K562 (cell line): ENCODE results near the gene ANKDD1A. TPM values are rescaled to one million over a fixed set of nuclear protein-coding genes. Genes with fewer than 3 reads are reported as not detected.

Experiments
- ATAC-seq: fragments of 200-7000 bp; cut with Tn5 transposase; 3 replicates; pipeline ENCODE4 v1.9.1; 2020; ENCODE audit warnings: moderate library complexity
- BruUV-seq: library from RNA; stranded (reverse); fragments of 400-500 nt; replicated peaks from 2 replicates; lab custom pipeline; 2021; lab: Mats Ljungman, UMichigan
- CTCF ChIA-PET: fragments of 300-600 bp; formaldehyde crosslinking; extraction: SDS; loops from one replicate; lab custom pipeline; 2021; ENCODE audit warnings: low intra/inter-chr PET ratio; lab: Yijun Ruan, JAX
- POLR2A ChIA-PET: fragments of 300-600, 350-650 bp; sonication (Branson Sonifier 250); formaldehyde crosslinking; extraction: SDS; loops from one replicate; lab custom pipeline; 2021; ENCODE audit warnings: antibody characterized with exemption, inconsistent platforms; lab: Yijun Ruan, JAX
- DNase-seq, 4 experiments: peaks; one replicate each; pipeline versions ENCODE4 v3.0.0 to v3.0.0-alpha.2; 2011 to 2018; ENCODE audit warnings: low spot score in 3 of 4, mixed read lengths in 3 of 4; ENCODE audit errors: extremely low read depth in 1 of 4
- FAIRE-seq: peaks from 2 replicates; lab custom pipeline; 2011; peaks lifted over from hg19 to GRCh38; lab: Jason Lieb, UNC
- H2AFZ ChIP-seq: 2 replicates; pipeline ENCODE4 v1.6.0; 2011; ENCODE audit warnings: low read depth, low read length, control low read depth, inconsistent platforms
- H3K27ac ChIP-seq: fragments of 200-600 bp; 3 replicates; pipeline ENCODE4 v1.8.0; 2011; ENCODE audit warnings: low read depth, mild to moderate bottlenecking, control low read depth, inconsistent platforms, low read length, moderate library complexity, mixed read lengths; ENCODE audit errors: extremely low read depth
- H3K27me3 ChIP-seq, 2 experiments: fragments of 300-600 bp in 1 of 2; 2 replicates in 1 of 2; 3 replicates in 1 of 2; pipeline versions ENCODE4 v1.6.0 to v1.8.0; 2011; ENCODE audit warnings: inconsistent platforms in 2 of 2, low read length in 2 of 2, mild to moderate bottlenecking in 1 of 2, mixed read lengths in 1 of 2, moderate library complexity in 1 of 2; ENCODE audit not compliant: control insufficient read depth in 2 of 2, insufficient read depth in 2 of 2
- H3K36me3 ChIP-seq: fragments of 300-600 bp; 3 replicates; pipeline ENCODE4 v1.8.0; 2011; ENCODE audit warnings: mild to moderate bottlenecking, low read length, inconsistent platforms; ENCODE audit not compliant: control insufficient read depth, insufficient read depth
- H3K4me1 ChIP-seq, 2 experiments: fragments of 200-600 bp in 1 of 2; replicated peaks in 1 of 2; 2 replicates in 1 of 2; 3 replicates in 1 of 2; pipeline versions ENCODE4 v1.5.1 to v1.8.0; 2011; ENCODE audit warnings: inconsistent platforms in 2 of 2, low read length in 2 of 2, mild to moderate bottlenecking in 1 of 2, mixed read lengths in 1 of 2, moderate library complexity in 1 of 2; ENCODE audit not compliant: control insufficient read depth in 2 of 2, insufficient read depth in 2 of 2
- H3K4me2 ChIP-seq: 2 replicates; pipeline ENCODE4 v1.6.1; 2011; ENCODE audit warnings: low read length, control low read depth, inconsistent platforms, mixed read lengths; ENCODE audit not compliant: insufficient read depth
- H3K4me3 ChIP-seq: fragments of 200-600 bp; sonication (generic), shearing (Covaris generic); 2 replicates; pipeline ENCODE4 v1.5.1; 2016; ENCODE audit warnings: control low read depth, inconsistent platforms
- H3K79me2 ChIP-seq: fragments of 200-600 bp; 3 replicates; pipeline ENCODE4 v1.8.0; 2011; ENCODE audit warnings: low read length, inconsistent platforms; ENCODE audit not compliant: control insufficient read depth, insufficient read depth
- H3K9ac ChIP-seq, 2 experiments: 2 replicates each; pipeline versions ENCODE4 v1.6.0 to v1.6.1; 2011; ENCODE audit warnings: low read depth in 2 of 2, low read length in 2 of 2, control low read depth in 1 of 2, inconsistent platforms in 1 of 2, mild to moderate bottlenecking in 1 of 2, mixed read lengths in 1 of 2; ENCODE audit not compliant: insufficient read depth in 1 of 2
- H3K9me1 ChIP-seq: one replicate; pipeline ENCODE4 v1.6.0; 2011; ENCODE audit warnings: inconsistent platforms, mild to moderate bottlenecking, low read length, moderate library complexity; ENCODE audit not compliant: control insufficient read depth, insufficient read depth
- H3K9me3 ChIP-seq: replicated peaks from 2 replicates; pipeline ENCODE4 v1.5.1; 2011; ENCODE audit warnings: low read depth, low read length, inconsistent platforms; ENCODE audit not compliant: control insufficient read depth, insufficient read depth
- H4K20me1 ChIP-seq: replicated peaks from 2 replicates; pipeline ENCODE4 v1.6.1; 2011; ENCODE audit warnings: low read length, inconsistent platforms, mixed read lengths; ENCODE audit not compliant: control insufficient read depth, insufficient read depth
- EP300 ChIP-seq: IDR thresholded peaks from 2 replicates; pipeline ENCODE4 v1.6.1; 2012; ENCODE audit warnings: low read length, improper control_type of control experiment
- IFI16 ChIP-seq: fragments of 250-450 bp; sonication (Bioruptor Pico); IDR thresholded peaks from 2 replicates; pipeline ENCODE4 v2.1.2; 2022; ENCODE audit warnings: mild to moderate bottlenecking, inconsistent platforms
- IRF9 ChIP-seq: fragments of 450-650 bp; IDR thresholded peaks from 2 replicates; pipeline ENCODE4 v1.6.1; 2016; ENCODE audit warnings: missing biosample characterization, missing genetic modification characterization
- JUND ChIP-seq, 2 experiments: IDR thresholded peaks; 2 replicates in 1 of 2; 3 replicates in 1 of 2; pipeline ENCODE4 v1.6.1; 2011; ENCODE audit warnings: borderline replicate concordance in 2 of 2, low read depth in 2 of 2, low read length in 2 of 2, improper control_type of control experiment in 1 of 2, missing biosample characterization in 1 of 2, missing genetic modification characterization in 1 of 2, missing genetic modification reagents in 1 of 2
- MYC ChIP-seq, 2 experiments: fragments of 250-450 bp in 1 of 2; sonication (Bioruptor Pico) in 1 of 2; IDR thresholded peaks; 2 replicates each; pipeline versions ENCODE4 v1.5.1 to v1.6.1; 2012 to 2021; ENCODE audit warnings: low read depth in 2 of 2, borderline replicate concordance in 1 of 2, improper control_type of control experiment in 1 of 2, low read length in 1 of 2, mild to moderate bottlenecking in 1 of 2, moderate library complexity in 1 of 2
- POLR3G ChIP-seq: IDR thresholded peaks from 2 replicates; pipeline ENCODE4 v1.6.1; 2011; ENCODE audit not compliant: insufficient read length, insufficient replicate concordance; ENCODE audit errors: extremely low read depth
- SIRT6 ChIP-seq: IDR thresholded peaks from one replicate; pipeline ENCODE4 v1.6.1; 2012; ENCODE audit warnings: low read depth, mild to moderate bottlenecking, control low read depth, inconsistent platforms, low read length, moderate library complexity
- ZBTB7A ChIP-seq: IDR thresholded peaks from 2 replicates; pipeline ENCODE4 v1.6.1; 2011; ENCODE audit warnings: low read depth, mild to moderate bottlenecking, low read length, moderate library complexity, borderline replicate concordance; ENCODE audit not compliant: control insufficient read depth
- ZNF175 ChIP-seq: fragments of 200-800 bp; sonication (Bioruptor generic); IDR thresholded peaks from 2 replicates; pipeline ENCODE4 v1.6.1; 2016; ENCODE audit warnings: low read depth, mild to moderate bottlenecking, missing genetic modification characterization, missing compliant biosample characterization
- ZNF316 ChIP-seq: fragments of 450-650 bp; IDR thresholded peaks from 2 replicates; pipeline ENCODE4 v1.6.1; 2016
- WGBS: fragments of 100-300 bp; shearing (Covaris generic); methylation state at CpG from one replicate; pipeline ENCODE4 v1.1.6; 2016; ENCODE audit warnings: low coverage, mixed read lengths; ENCODE audit not compliant: insufficient coverage; ENCODE audit errors: missing lambda C conversion rate; 5-methylcytosine and 5-hydroxymethylcytosine counted together
- in situ Hi-C: fragments of 300-500 bp; cut with MboI; formaldehyde crosslinking; loops from 4 replicates; pipeline ENCODE4 v1.15.0; 2018; ENCODE audit warnings: inconsistent platforms, mixed read lengths
- intact Hi-C: fragments of 100-400 bp; cut with micrococcal nuclease; formaldehyde crosslinking; loops from 2 replicates; pipeline ENCODE4 v1.14.2; 2022
- polyA plus RNA-seq, 8 experiments: library from polyadenylated mRNA; depleted of rRNA in 4 of 8; stranded (reverse) in 5 of 8; unstranded in 3 of 8; fragments of >200 nt; fragmentation: Nextera tagmentation in 2 of 8; fragmentation: Illumina TruSeq in 1 of 8; extraction: Ambion mirVana in 2 of 8; extraction: Trizol in 1 of 8; gene quantifications; 2 replicates each; pipeline versions ENCODE4 v1.2.1 to v1.2.3, GENCODE V29; 2011 to 2014; ENCODE audit warnings: inconsistent platforms in 1 of 8, missing spikeins in 1 of 8
- total RNA-seq, 7 experiments: library from RNA; depleted of rRNA in 6 of 7; stranded (reverse); fragments of >200 nt in 6 of 7; fragmentation: Illumina TruSeq in 2 of 7; extraction: Trizol in 2 of 7; gene quantifications; 2 replicates each; pipeline versions ENCODE4 v1.2.1 to v1.2.3, GENCODE V29; 2011 to 2021; ENCODE audit warnings: low replicate concordance in 1 of 7
- TF ChIP-seq, protein P1 (sequence below), 2 experiments: fragments of 450-650 bp in 1 of 2; sonication (generic) in 1 of 2; formaldehyde crosslinking in 1 of 2; IDR thresholded peaks in 1 of 2; conservative IDR thresholded peaks in 1 of 2; 2 replicates each; pipeline versions ENCODE4 v1.6.1 to v1.8.1; 2016 to 2023; ENCODE audit warnings: mild to moderate bottlenecking in 2 of 2, moderate library complexity in 2 of 2, inconsistent platforms in 1 of 2, missing genetic modification reagents in 1 of 2

The ANKDD1A gene
- total and polyA plus RNA-seq, 9 of the 15 experiments (the other 6 are each of a cell fraction or from before 2014, with no cell fraction given), result 0.08 to 0.80 (median 0.43) TPM

- Histone ChIP-seq H3K4me1 (no peaks in the 10 kb centered on the region), H4K20me1 (peaks cover 7% of the 10 kb centered on the region), H3K9ac (no peak overlapping the region), H3K4me3 (no peak overlapping the region), H3K4me2 (no peak overlapping the region), H3K9me3 (no peaks in the 10 kb centered on the region), H3K9me1 (no peaks in the 10 kb centered on the region), H2AFZ (no peak overlapping the region), H3K27me3 (peaks cover 33 to 62% of the 10 kb centered on the region in 2 experiments; a peak in 4 of 5 replicates), H3K79me2 (no peaks in the 10 kb centered on the region), H3K36me3 (no peaks in the 10 kb centered on the region), H3K27ac (no peak overlapping the region)
- no TSS peak for BruUV-seq
- ATAC-seq, result no peak
- ChIA-PET POLR2A (no interaction called here), CTCF (no interaction called here)
- intact Hi-C loops, result no loop called here
- WGBS, result 9% methylated on average over 10 of the region's 10 CpGs
- no peak for FAIRE-seq
- in situ Hi-C loops, result no loop called here
- TF ChIP-seq ZNF316, result no peak
- no peak for TF ChIP-seq POLR3G
- TF ChIP-seq ZBTB7A, result no peak
- DNase-seq, result no peak
Measured at GRCh38 chr15:64930019-64930652, 18.4 kb downstream of the ANKDD1A start.

DNA sequence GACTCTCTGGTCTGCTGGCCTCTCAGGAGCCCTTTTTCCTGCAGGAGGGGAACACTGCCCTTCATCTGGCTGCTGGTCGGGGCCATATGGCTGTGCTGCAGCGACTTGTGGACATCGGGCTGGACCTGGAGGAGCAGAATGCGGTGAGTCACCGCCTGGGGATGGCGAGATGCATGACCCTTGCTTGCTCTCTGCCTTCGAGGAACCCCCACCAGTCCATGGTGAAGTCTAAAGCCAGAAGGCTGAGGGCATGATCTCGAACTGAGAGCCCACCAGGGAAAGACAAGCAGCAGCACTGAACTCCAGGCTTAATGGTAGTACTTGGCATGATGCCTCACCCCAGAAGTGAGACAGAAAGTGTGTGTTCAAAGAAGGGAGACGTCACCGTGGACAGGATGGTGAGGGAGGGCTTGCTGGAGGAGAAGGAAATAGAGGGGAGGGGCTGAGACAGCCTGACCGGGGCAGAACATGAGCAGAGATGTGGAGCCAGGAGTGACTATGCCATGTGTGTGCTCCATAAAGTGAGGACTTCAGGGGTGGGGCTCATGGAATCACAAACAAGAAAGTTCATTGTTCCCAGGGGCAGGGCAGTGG lies 19.2 kb downstream of the ANKDD1A start:
- peaks cover 7% of the 10 kb centered on the region for H4K20me1 ChIP-seq
- H3K79me2 ChIP-seq, result no peaks in the 10 kb centered on the region
- no peaks in the 10 kb centered on the region for H3K4me1 ChIP-seq
- DNase-seq (peak in 1 of 4 experiments; percentile 23), ATAC-seq (peak; percentile 54; the same call in 2 of the 3 replicates), FAIRE-seq (no peak)
- no peak overlapping the region for H3K4me2 ChIP-seq
- TF ChIP-seq SIRT6, result no peak
- no peak for TF ChIP-seq EP300
- no peak for TF ChIP-seq IFI16 (CRISPR knock-in tag)
- no peak for TF ChIP-seq ZNF175 (CRISPR knock-in tag)
- TF ChIP-seq, protein P1, sequence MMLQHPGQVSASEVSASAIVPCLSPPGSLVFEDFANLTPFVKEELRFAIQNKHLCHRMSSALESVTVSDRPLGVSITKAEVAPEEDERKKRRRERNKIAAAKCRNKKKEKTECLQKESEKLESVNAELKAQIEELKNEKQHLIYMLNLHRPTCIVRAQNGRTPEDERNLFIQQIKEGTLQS (IDR thresholded peaks at IDR 0.05), result peak; percentile 63; the same call in 1 of the 2 replicates
- TF ChIP-seq, protein P1 (CRISPR knock-in tag; conservative IDR thresholded peaks at IDR 0.05), result no peak
- TF ChIP-seq IRF9 (tag), result no peak
- no peak for TF ChIP-seq MYC (IDR thresholded peaks at IDR 0.05; ENCODE audit: low read depth, low read length)
- TF ChIP-seq MYC (CRISPR knock-in tag; IDR thresholded peaks at IDR 0.05; ENCODE audit: borderline replicate concordance, low read depth), result no peak
- TF ChIP-seq JUND (IDR thresholded peaks at IDR 0.05; ENCODE audit: borderline replicate concordance, low read depth, low read length), result peak; percentile 53; the same call in 1 of the 2 replicates
- no peak for TF ChIP-seq JUND (tag; IDR thresholded peaks at IDR 0.05; ENCODE audit: borderline replicate concordance, low read depth, low read length)
- H3K4me3 ChIP-seq, result no peak overlapping the region
- H3K9ac ChIP-seq, result no peak overlapping the region; a peak in 1 of 4 replicates
- H2AFZ ChIP-seq, result no peak overlapping the region
- WGBS, result 2% methylated on average over 11 of the region's 11 CpGs
- in situ Hi-C loops, result no loop called here
- peaks cover 31 to 56% of the 10 kb centered on the region in 2 experiments; a peak in 4 of 5 replicates for H3K27me3 ChIP-seq
- intact Hi-C loops, result no loop called here
- no TSS peak for BruUV-seq
- no peaks in the 10 kb centered on the region for H3K9me1 ChIP-seq
- H3K27ac ChIP-seq, result no peak overlapping the region
- no peaks in the 10 kb centered on the region for H3K9me3 ChIP-seq
- no peaks in the 10 kb centered on the region for H3K36me3 ChIP-seq
- ChIA-PET CTCF (no interaction called here), POLR2A (no interaction called here)
